SJSA1 (cell line): Measurements from ENCODE around the gene PDIA6. TPM values are rescaled to one million over a fixed set of nuclear protein-coding genes. Genes with fewer than 3 reads are reported as not detected.

Experiments
- DNase-seq, 2 experiments: peaks; one replicate each; pipeline ENCODE4 v3.0.0-alpha.2; 2015 to 2020; ENCODE audit warnings: low spot score in 2 of 2, low read depth in 1 of 2
- H3K27ac ChIP-seq: fragments of 250-450 bp; sonication (Bioruptor Pico); 2 replicates; pipeline ENCODE4 v1.5.1; 2020; ENCODE audit warnings: mild to moderate bottlenecking, moderate library complexity
- H3K27me3 ChIP-seq: fragments of 250-450 bp; sonication (Bioruptor Pico); replicated peaks from 2 replicates; pipeline ENCODE4 v1.5.1; 2020; ENCODE audit warnings: mild to moderate bottlenecking, moderate library complexity
- H3K36me3 ChIP-seq: fragments of 250-450 bp; sonication (Bioruptor Pico); 2 replicates; pipeline ENCODE4 v1.5.1; 2020; ENCODE audit warnings: mild to moderate bottlenecking
- H3K4me1 ChIP-seq: fragments of 250-450 bp; sonication (Bioruptor Pico); replicated peaks from 2 replicates; pipeline ENCODE4 v1.6.1; 2021; ENCODE audit warnings: mild to moderate bottlenecking
- H3K4me3 ChIP-seq: fragments of 250-450 bp; sonication (Bioruptor Pico); 2 replicates; pipeline ENCODE4 v1.5.1; 2020; ENCODE audit warnings: mild to moderate bottlenecking
- H3K9me3 ChIP-seq: fragments of 250-450 bp; sonication (Bioruptor Pico); replicated peaks from 2 replicates; pipeline ENCODE4 v1.5.1; 2020; ENCODE audit warnings: mild to moderate bottlenecking
- total RNA-seq: library from RNA; depleted of rRNA; stranded (reverse); fragments of >200 nt; shearing (Covaris generic); gene quantifications from 2 replicates; pipeline ENCODE4 v1.2.3, GENCODE V29; 2014

PDIA6 gene
- total RNA-seq, 1 experiment from 2014 or later, result 327 TPM

DNA sequence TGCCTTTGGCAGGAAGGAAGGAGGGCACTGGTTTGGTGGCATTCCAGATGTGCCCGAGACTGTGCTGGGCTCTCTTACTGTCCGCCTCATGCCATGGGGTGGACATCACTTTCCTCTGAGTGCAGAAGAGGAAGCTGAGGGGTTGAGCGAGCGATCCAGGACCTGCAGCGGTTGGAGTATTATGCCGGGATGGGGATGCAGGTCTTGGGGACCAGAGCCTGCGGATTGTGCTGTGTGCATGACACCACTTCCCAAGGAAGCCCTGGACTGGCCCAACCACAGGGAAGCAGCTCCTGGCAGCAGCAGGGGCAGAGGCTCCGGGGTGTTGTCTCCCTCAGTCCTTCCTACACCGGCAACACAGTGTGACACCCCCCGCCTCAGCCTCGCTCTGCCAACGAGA lies 46.7 kb downstream of the PDIA6 start:
- Histone ChIP-seq H3K27me3 (no peaks in the 10 kb centered on the region), H3K27ac (no peak overlapping the region), H3K4me3 (no peak overlapping the region), H3K4me1 (no peaks in the 10 kb centered on the region), H3K36me3 (no peaks in the 10 kb centered on the region), H3K9me3 (no peaks in the 10 kb centered on the region)
- DNase-seq, result no peak

DNA sequence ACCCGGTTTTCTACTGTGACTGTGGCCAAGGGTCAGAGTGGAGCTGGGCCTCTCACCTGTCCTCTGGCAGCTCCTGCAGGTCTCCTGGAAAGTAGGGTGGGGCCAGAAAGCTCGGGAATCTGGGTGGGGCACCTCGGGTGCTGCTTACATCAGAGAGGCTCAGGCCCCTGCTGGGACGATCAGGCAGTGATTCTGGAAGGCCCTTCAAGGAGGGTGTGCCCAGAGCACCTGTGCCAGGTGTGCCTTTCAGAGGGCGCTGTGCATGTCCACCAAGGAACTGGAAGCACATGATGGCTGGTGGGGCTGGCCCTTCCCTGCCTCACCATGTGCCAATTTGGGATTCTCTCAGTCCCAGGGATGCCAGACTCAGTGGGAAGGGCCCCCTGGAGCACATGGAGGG lies 47.1 kb downstream of the PDIA6 start:
- H3K9me3 ChIP-seq, result no peaks in the 10 kb centered on the region
- no peak for DNase-seq
- no peaks in the 10 kb centered on the region for H3K4me1 ChIP-seq
- no peak overlapping the region for H3K4me3 ChIP-seq
- H3K27ac ChIP-seq, result no peak overlapping the region
- no peaks in the 10 kb centered on the region for H3K36me3 ChIP-seq
- H3K27me3 ChIP-seq, result no peaks in the 10 kb centered on the region

DNA sequence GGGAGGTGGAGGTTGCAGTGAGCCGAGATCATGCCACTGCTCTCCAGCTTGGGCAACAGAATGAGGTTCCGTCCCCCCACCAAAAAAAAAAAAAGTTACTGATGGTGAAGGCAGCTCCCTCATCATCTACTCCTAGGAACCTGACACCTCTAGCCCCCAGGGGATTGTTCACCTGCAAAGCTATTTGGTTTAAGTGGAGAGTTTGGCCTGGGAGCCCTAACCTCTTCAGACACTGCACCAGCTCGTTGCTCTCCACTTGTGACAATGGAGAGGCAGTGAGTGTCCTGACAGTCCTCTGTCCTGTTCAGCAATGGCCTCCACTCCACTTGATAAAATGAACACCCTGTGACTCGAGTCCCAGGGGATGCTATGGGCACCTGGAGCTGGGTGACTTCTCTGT lies 47.7 kb downstream of the PDIA6 start:
- Histone ChIP-seq H3K9me3 (no peaks in the 10 kb centered on the region), H3K4me3 (no peak overlapping the region), H3K27me3 (no peaks in the 10 kb centered on the region), H3K4me1 (no peaks in the 10 kb centered on the region), H3K27ac (no peak overlapping the region), H3K36me3 (no peaks in the 10 kb centered on the region)
- no peak for DNase-seq

DNA sequence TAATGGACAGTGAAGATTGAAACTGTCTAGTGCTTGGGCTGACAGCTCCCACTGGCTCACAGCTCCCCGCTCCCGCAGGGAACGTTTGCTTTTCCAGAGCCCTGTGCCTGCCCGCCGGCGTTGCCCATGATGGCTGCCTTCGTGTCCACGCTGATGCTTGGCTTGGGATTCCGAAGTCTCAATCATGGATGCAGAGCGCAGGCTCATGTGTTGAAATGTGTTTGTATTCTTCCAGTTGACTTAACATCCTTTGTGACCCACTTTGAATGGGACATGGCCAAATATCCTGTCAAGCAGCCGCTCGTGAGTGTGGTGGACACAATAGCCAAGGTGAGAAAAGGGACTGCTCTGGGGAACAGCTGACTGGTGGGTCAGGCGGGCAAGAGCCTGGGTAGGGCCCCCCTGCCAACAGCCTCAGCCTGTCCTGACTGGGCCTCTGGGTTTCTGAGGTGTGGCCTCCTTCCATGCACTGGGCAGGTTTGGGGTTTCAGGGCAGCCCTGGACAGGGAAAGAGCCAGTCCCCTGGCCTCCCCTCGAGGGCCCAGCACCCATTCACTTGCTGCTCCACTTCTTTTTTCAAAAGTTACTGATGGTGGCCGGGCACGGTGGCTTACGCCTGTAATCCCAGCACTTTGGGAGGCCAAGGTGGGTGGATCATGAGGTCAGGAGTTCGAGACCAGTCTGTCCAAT lies 48.3 kb downstream of the PDIA6 start:
- Histone ChIP-seq H3K36me3 (no peaks in the 10 kb centered on the region), H3K4me1 (no peaks in the 10 kb centered on the region), H3K27me3 (no peaks in the 10 kb centered on the region), H3K4me3 (no peak overlapping the region), H3K9me3 (no peaks in the 10 kb centered on the region), H3K27ac (no peak overlapping the region)
- no peak for DNase-seq

DNA sequence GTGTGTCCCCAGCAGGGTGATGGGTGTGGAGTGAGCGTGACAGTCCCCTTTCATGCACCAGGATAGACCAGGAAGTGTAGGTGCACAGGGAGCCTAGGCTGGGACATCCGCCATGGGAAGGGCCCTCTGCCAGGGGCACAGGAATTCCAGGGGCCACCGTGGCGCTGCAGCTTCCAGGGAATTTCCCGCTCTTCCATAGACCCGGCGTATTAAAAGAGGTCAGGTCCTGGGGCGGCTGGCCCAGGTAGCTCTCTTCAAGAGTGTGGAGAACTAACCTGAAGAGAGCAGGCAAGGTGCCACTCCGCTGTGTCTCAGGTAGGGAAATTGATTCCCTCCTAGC lies 49.2 kb downstream of the PDIA6 start:
- Histone ChIP-seq H3K27me3 (no peaks in the 10 kb centered on the region), H3K27ac (no peak overlapping the region), H3K4me3 (no peak overlapping the region), H3K36me3 (no peaks in the 10 kb centered on the region), H3K9me3 (no peaks in the 10 kb centered on the region), H3K4me1 (no peaks in the 10 kb centered on the region)
- no peak for DNase-seq

DNA sequence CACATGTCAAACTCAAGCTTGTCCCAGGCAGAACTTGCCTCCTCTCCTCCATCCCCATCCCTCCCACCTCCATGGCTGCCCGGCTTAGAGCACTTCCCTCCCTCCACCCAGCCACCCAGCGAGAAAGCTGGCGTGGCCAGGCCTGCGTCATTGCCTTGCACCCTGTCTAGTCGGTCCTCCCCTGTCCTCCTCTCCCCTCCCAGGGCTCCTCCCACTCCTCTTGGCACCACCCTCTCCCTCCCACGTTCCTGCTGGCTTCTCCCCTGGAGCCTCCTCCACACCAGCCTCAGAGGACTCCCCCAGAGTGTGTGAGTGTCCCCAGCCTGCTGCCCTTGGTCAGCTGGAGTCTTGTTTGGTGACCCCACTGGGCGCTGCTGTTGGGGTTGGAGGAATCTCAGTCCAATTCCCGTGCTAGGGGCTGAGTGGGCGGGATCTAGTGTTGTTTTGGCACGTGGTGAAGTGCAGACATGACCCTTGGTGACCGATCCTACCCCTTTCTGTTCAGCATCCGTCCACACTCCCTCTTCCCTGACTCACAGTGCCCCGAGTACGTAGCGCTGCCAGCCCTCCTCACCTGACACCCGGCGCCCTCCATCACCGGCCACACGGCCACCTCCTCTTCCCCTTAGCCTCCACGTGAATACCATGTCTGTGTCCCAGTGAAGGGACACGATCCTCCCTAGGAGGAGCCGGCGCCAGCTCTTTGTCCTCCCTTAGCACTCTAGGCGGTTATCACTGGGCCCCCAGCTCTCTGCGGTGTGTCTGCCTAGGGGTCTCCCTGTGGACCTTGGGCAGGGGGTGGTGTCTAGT lies 49.7 kb downstream of the PDIA6 start:
- H3K9me3 ChIP-seq, result no peaks in the 10 kb centered on the region
- no peaks in the 10 kb centered on the region for H3K27me3 ChIP-seq
- no peak overlapping the region for H3K4me3 ChIP-seq
- no peaks in the 10 kb centered on the region for H3K4me1 ChIP-seq
- no peak overlapping the region for H3K27ac ChIP-seq
- no peaks in the 10 kb centered on the region for H3K36me3 ChIP-seq
- no peak for DNase-seq

DNA sequence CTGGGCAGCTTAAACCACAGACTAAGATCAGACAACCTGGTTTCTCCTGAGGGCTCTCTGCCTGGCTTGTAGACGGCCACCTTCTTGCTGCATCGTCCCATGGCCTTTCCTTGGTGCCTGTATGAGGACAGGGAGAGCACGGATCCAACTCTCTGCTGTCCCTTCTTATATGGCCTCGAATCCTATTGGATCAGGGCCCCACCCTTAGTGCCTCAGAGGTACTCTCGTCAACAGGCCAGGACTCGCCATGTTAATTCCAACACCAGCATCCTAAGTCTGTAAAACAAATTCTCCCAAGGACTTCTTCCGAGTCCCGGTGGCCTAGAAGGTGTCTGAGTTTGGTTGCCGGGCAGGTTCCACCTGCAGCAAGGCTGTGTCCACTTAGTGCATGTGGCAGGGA lies 51.0 kb downstream of the PDIA6 start:
- H3K4me1 ChIP-seq, result no peaks in the 10 kb centered on the region

DNA sequence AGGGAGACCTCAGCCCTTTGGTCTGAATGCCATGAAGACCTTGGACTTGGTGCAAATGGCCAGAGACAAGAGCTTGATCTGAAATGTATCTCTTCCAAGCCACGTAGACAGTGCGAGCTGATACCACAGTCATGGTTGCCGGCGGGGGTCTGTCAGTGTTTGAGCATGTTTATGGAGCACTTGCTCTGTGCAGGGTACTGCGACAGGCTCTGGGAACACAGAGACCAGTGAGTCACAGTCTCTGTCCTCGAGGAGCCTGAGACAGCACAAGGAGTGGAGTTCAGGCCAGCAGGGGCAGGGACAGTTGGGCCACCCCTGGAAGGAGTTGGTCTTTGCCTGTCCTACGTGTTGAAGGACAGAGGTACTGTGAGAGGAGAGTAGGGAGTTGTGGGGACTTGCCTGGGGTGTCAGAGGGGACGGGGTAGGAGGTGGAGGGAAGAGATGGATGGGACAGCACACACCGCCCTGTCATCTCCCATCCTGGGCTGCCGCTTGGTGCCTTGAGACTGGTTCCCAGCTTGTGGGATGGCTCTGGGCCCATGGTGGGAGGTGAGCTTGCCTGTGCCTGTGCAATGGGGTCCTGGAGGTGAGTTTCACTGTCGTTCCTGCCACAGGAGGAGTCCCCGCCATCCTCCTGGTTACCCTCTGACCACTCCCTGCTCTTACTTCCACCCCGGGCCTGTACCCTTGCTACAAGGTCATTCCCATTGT lies 51.6 kb downstream of the PDIA6 start:
- no peaks in the 10 kb centered on the region for H3K4me1 ChIP-seq
- no peaks in the 10 kb centered on the region for H3K36me3 ChIP-seq
- H3K4me3 ChIP-seq, result no peak overlapping the region
- no peak overlapping the region for H3K27ac ChIP-seq
- no peak for DNase-seq
- no peaks in the 10 kb centered on the region for H3K27me3 ChIP-seq
- no peaks in the 10 kb centered on the region for H3K9me3 ChIP-seq

More for the DNA sequence above, 51.0 kb downstream of the PDIA6 start:
- Histone ChIP-seq H3K27me3 (no peaks in the 10 kb centered on the region), H3K4me3 (no peak overlapping the region), H3K9me3 (no peaks in the 10 kb centered on the region), H3K27ac (no peak overlapping the region), H3K36me3 (no peaks in the 10 kb centered on the region)
- no peak for DNase-seq

DNA sequence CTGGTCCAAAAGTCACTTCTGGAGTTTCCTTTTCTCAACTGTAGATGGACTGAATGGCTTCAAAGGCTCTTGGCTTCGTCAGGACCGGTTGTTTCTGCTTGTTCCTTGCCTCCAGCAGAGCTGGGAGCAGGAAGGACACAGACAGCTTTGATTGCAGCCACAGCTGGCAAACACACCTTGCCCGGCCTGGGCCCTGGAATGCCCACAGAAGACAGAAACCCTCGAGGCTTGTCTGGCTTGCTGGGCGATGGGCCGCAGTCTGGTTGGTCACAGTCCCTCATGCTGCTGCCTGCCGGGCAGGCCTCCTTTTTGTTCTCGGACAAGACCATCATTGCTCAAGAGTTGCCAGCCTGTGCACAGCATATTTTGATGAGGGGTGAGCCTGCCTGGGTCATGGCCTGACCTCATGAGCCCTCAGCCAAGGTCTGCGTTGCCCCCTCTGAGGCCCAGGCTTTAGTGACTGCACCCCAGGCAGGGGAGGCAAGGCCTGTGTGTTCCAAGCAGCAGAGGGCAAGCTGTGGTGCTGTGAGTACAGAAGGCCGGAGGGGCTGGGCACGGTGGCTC lies 53.4 kb downstream of the PDIA6 start:
- Histone ChIP-seq H3K4me3 (no peak overlapping the region), H3K4me1 (no peaks in the 10 kb centered on the region), H3K27me3 (no peaks in the 10 kb centered on the region), H3K27ac (no peak overlapping the region), H3K36me3 (no peaks in the 10 kb centered on the region), H3K9me3 (no peaks in the 10 kb centered on the region)
- no peak for DNase-seq

DNA sequence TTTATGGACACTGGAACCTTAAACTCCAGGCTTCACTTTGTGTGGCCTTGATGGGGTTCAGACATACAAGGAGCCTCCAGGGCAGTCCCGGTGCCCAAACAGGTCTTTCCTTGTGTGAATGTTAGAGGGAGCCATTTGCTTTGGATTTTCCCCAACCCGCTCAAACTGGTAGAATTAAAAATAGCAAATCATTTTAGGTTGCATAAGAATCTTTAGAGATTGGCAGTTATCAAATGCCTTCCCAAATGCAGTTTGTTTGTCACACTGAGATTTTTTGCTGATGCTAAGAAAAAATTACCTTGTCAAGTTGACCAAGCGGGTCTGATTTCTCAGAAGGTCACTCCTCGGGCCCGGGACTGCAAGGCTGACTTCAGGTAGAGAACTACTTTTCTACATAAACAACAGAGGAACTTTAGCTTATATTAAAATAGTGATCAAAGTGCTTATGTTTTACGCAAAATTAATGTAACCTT lies 54.7 kb downstream of the PDIA6 start:
- H3K4me1 ChIP-seq, result no peaks in the 10 kb centered on the region
- no peak overlapping the region for H3K27ac ChIP-seq
- no peak for DNase-seq
- H3K4me3 ChIP-seq, result no peak overlapping the region
- no peaks in the 10 kb centered on the region for H3K27me3 ChIP-seq
- no peaks in the 10 kb centered on the region for H3K36me3 ChIP-seq
- no peaks in the 10 kb centered on the region for H3K9me3 ChIP-seq

DNA sequence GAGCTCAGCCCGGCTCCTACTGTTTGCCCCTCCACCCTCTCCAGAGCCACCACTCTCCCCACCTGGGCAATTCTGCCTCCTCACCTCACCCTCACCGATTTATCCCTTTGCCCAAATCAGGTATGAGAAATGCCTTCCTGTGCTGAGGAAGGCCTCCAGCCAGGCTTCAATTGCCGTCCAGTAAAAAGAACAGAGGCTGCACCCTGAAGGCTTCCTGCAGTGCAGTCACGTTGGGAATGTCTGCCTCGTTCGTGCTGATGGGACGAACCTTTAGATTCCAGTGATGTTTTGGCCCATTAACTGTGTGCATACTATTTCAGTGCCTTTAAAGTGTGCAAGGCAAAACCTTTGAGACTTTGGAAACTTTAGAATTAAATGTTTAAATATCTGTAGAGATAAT lies 57.0 kb downstream of the PDIA6 start:
- H3K4me1 ChIP-seq, result peaks cover 3% of the 10 kb centered on the region
- H3K36me3 ChIP-seq, result no peaks in the 10 kb centered on the region
- no peak for DNase-seq
- H3K27me3 ChIP-seq, result no peaks in the 10 kb centered on the region
- H3K9me3 ChIP-seq, result no peaks in the 10 kb centered on the region
- H3K27ac ChIP-seq, result no peak overlapping the region
- no peak overlapping the region for H3K4me3 ChIP-seq

DNA sequence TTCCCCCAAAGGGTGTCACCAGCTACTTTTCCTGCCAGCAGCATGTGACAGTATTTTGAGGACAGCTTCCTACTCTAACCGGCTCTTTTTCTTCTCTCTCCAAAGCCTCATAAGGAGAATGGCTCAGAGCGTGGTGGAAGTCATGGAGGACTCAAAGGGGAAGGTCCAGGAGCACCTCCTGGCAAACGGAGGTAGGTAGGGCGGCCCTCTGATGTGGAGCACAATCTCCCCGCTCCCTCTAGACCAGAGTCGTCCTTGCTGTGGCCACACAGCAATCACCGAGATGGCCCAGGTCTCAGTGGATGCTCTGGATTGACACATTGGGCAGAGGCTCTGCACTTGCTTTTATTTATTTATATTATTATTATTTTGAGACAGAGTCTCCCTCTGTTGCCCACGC lies 58.7 kb downstream of the PDIA6 start:
- no peaks in the 10 kb centered on the region for H3K27me3 ChIP-seq
- no peak overlapping the region for H3K4me3 ChIP-seq
- no peak for DNase-seq
- H3K36me3 ChIP-seq, result no peaks in the 10 kb centered on the region
- H3K9me3 ChIP-seq, result no peaks in the 10 kb centered on the region
- peaks cover 5% of the 10 kb centered on the region for H3K4me1 ChIP-seq
- H3K27ac ChIP-seq, result no peak overlapping the region

DNA sequence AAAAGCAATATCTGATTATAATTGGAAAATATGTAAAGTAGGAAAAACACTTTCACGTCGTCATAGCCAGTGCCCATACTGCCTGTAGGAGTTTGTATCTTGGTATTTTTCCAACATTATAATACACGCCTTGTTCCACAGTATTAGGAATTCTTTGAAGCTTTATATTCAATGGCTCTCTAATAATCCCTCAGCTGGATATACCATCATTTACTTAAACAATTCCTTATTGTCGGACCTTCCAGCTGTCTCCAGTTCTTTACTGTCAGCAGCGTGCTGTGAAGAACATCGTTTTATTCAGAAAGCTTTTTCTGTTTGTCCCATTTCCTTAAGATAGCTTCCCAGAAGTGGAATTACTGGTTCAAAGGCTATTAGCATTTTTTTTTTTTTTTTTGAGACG lies 59.4 kb downstream of the PDIA6 start:
- no peak for DNase-seq
- H3K36me3 ChIP-seq, result no peaks in the 10 kb centered on the region
- H3K4me1 ChIP-seq, result peaks cover 5% of the 10 kb centered on the region
- no peak overlapping the region for H3K27ac ChIP-seq
- no peaks in the 10 kb centered on the region for H3K27me3 ChIP-seq
- H3K4me3 ChIP-seq, result no peak overlapping the region
- H3K9me3 ChIP-seq, result no peaks in the 10 kb centered on the region

DNA sequence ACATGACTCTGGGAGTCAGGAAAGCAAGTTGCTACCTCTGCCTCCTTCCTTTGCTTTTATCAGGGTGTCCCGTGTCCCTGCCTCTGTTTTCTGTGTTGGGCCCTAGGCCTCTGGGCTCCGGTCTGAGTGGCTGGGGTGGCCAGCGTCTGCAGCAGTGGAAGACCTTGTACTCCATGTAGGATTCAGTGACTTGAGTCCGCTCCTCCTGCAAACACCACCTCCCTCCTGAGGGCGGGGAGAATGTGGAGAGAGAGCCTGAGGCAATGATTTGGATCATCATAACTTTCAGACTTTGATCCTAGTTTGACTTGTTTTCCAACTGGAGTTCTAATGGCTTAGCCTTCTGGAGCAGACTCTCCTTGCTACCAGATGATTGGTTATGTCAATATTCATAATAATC lies 60.3 kb downstream of the PDIA6 start:
- H3K27ac ChIP-seq, result no peak overlapping the region
- H3K36me3 ChIP-seq, result no peaks in the 10 kb centered on the region
- no peaks in the 10 kb centered on the region for H3K9me3 ChIP-seq
- H3K27me3 ChIP-seq, result no peaks in the 10 kb centered on the region
- peaks cover 5% of the 10 kb centered on the region for H3K4me1 ChIP-seq
- no peak for DNase-seq
- no peak overlapping the region for H3K4me3 ChIP-seq
